LNCaP clone FGC (cell line): Measurements from ENCODE around the gene VWA3B.
"Not testable (repeated sequence)": the region's sequence is repeated elsewhere in the genome, so short reads cannot be mapped to it uniquely, and the experiment has no call there.

ENCODE experiments used
- DNase-seq: peaks from one replicate; pipeline ENCODE4 v3.0.0-alpha.2; 2011; ENCODE audit warnings: low read depth
- H3K4me3 ChIP-seq: 2 replicates; pipeline ENCODE4 v1.5.1; 2011; ENCODE audit warnings: mild to moderate bottlenecking, low read depth, low read length, control low read depth
- CTCF ChIP-seq: IDR thresholded peaks from 2 replicates; pipeline ENCODE4 v1.5.1; 2012; ENCODE audit warnings: mild to moderate bottlenecking; ENCODE audit not compliant: control insufficient read depth, insufficient read depth; ENCODE audit errors: extremely low read depth

Gene VWA3B

GRCh38 chr2:98118852-98119251, 31.9 kb downstream of the VWA3B start:
- no peak for TF ChIP-seq CTCF
- DNase-seq = no peak
- no peak overlapping the region for H3K4me3 ChIP-seq

GRCh38 chr2:98121149-98121548, 34.2 kb downstream of the VWA3B start:
- no peak for TF ChIP-seq CTCF
- no peak for DNase-seq
- no peak overlapping the region for H3K4me3 ChIP-seq

GRCh38 chr2:98122524-98122923, 35.6 kb downstream of the VWA3B start:
- no peak for TF ChIP-seq CTCF
- no peak overlapping the region for H3K4me3 ChIP-seq
- no peak for DNase-seq

- no peak overlapping the region for H3K4me3 ChIP-seq
- DNase-seq = no peak
- no peak for TF ChIP-seq CTCF
Observed at GRCh38 chr2:98123286-98123685, 36.3 kb downstream of the VWA3B start.

- DNase-seq = no peak
- no peak for TF ChIP-seq CTCF
- no peak overlapping the region for H3K4me3 ChIP-seq
Observed at GRCh38 chr2:98126061-98126460, 39.1 kb downstream of the VWA3B start.

- TF ChIP-seq CTCF = no peak
- no peak for DNase-seq
Observed at GRCh38 chr2:98127229-98127989, 40.4 kb downstream of the VWA3B start.

GRCh38 chr2:98128556-98129109, 41.7 kb downstream of the VWA3B start:
- H3K4me3 ChIP-seq = no peak overlapping the region
- TF ChIP-seq CTCF = no peak
- DNase-seq = no peak

More at GRCh38 chr2:98127229-98127989, 40.4 kb downstream of the VWA3B start:
- H3K4me3 ChIP-seq = no peak overlapping the region

- not testable (repeated sequence) for H3K4me3 ChIP-seq, DNase-seq
Observed at GRCh38 chr2:98130073-98130472, 43.1 kb downstream of the VWA3B start.
